ENCODE data around the gene SEC14L5. TPM values are rescaled to one million over a fixed set of nuclear protein-coding genes. Genes with fewer than 3 reads are reported as not detected.

SEC14L5 gene
- total and polyA plus RNA-seq, 8 donors, result 0.17 to 0.76 (median 0.39) TPM

DNA sequence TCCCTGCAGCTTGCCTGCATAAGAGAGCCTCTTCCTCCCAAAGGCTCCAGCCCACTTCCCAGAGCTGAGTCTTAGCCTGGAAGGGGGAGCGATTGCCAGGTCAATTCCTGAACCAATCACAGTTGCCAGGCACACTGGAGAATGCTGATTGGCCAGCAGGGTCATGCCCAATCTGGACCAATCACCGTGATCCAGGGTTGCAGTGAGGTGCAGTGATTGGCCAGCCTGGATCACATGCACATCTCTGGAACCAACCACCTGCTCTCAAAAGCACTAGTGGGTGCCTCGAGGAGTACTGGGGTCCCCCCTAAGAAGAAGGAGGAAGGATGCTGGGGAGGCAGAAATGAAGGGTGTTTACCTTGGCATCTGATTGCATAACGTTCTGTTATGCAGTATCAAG lies 57.2 kb downstream of the SEC14L5 start:
- no peak for DNase-seq
- Histone ChIP-seq H3K27me3 (peaks cover 0 to 22% of the 10 kb centered on the region in 2 donors), H3K4me3 (no peak overlapping the region), H3K36me3 (no peaks in the 10 kb centered on the region), H3K27ac (no peak overlapping the region), H3K9me3 (no peaks in the 10 kb centered on the region), H3K4me1 (no peaks in the 10 kb centered on the region)
- TF ChIP-seq, protein P1, sequence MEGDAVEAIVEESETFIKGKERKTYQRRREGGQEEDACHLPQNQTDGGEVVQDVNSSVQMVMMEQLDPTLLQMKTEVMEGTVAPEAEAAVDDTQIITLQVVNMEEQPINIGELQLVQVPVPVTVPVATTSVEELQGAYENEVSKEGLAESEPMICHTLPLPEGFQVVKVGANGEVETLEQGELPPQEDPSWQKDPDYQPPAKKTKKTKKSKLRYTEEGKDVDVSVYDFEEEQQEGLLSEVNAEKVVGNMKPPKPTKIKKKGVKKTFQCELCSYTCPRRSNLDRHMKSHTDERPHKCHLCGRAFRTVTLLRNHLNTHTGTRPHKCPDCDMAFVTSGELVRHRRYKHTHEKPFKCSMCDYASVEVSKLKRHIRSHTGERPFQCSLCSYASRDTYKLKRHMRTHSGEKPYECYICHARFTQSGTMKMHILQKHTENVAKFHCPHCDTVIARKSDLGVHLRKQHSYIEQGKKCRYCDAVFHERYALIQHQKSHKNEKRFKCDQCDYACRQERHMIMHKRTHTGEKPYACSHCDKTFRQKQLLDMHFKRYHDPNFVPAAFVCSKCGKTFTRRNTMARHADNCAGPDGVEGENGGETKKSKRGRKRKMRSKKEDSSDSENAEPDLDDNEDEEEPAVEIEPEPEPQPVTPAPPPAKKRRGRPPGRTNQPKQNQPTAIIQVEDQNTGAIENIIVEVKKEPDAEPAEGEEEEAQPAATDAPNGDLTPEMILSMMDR (IDR thresholded peaks at IDR 0.05), result no peak
- ATAC-seq, result no peak
- intact Hi-C loops (cut with DNase I), result no loop called here

DNA sequence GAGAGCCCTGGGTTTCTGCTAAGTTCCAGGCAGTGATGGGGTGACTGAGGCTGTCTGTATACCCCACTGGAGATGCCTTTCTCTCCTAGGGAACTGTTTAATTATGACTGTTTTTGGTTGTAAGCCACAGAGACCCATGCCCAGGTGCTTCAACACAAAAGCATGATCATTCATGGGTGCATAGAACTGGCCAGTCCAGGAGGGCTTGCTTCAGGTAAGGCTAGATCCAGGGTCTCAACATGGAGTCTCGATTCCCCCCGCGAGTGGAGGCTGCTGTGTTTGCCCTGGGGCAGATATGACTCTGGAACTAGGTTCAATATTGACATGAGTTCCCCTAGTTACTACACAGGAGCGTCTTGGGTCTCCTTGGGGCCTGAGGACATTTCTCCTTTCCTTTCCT lies 57.8 kb downstream of the SEC14L5 start:
- ATAC-seq (no peak), DNase-seq (no peak)
- Histone ChIP-seq H3K4me1 (no peaks in the 10 kb centered on the region), H3K27me3 (peaks cover 0 to 16% of the 10 kb centered on the region in 2 donors), H3K9me3 (no peaks in the 10 kb centered on the region), H3K27ac (no peak overlapping the region), H3K4me3 (no peak overlapping the region), H3K36me3 (no peaks in the 10 kb centered on the region)
- intact Hi-C loops (cut with DNase I), result no loop called here
- TF ChIP-seq, protein P1 (IDR thresholded peaks at IDR 0.05), result no peak

DNA sequence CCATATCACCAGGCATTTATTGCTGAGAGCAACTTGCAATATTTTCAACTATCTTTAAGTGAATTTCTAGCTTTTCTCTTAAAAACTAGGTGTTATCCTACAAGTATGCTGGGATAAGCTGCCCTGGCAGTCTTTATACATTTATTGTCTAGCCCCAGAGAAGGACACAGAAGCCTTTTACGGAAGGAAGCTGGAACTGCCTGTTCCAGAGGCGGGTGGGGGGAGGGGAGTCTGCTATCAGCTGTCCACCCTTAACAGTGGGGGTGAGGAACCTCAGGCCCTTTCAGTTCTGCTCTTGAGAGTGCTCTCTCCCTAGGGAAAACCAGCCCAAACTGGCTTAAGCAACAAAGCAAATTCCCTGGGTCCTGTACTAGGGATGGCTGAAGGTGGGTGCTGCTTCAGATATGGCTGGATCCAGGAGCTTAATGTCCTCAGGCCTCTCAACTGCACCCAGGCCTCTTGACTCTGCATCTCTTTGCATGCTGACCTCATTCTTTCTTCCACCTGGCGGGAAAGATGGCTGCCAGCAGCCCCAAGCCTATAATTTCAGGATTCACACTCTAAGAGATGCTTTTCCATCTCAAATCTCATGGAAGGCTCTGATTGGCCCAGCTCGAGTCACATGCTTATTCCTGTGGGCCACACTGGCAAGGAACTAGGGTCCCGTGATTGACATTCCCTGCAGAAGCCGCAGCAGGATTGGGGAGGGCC lies 59.0 kb downstream of the SEC14L5 start:
- no peak for DNase-seq
- intact Hi-C loops (cut with DNase I), result no loop called here
- no peak overlapping the region for H3K27ac ChIP-seq
- H3K9me3 ChIP-seq, result no peaks in the 10 kb centered on the region
- no peak for ATAC-seq
- TF ChIP-seq, protein P1 (IDR thresholded peaks at IDR 0.05), result no peak
- no peak overlapping the region for H3K4me3 ChIP-seq
- H3K36me3 ChIP-seq, result no peaks in the 10 kb centered on the region
- H3K27me3 ChIP-seq, result peaks cover 0 to 5% of the 10 kb centered on the region in 2 donors
- no peaks in the 10 kb centered on the region for H3K4me1 ChIP-seq

DNA sequence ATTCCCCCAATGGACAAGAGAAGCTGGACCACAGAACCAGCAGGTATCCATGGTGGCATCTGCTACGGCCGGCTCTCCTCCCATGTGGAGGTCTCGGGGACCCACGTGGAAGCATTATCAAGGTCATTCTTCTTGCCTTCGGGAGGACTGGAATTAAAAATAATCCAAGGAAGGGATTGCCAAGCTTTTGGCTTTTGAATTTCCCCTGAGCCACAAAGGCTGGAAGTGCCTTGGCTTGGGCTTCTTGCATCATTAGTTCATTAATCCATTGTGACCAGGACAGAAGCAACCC lies 59.5 kb downstream of the SEC14L5 start:
- intact Hi-C loops (cut with DNase I), result no loop called here
- no peak overlapping the region for H3K4me3 ChIP-seq
- TF ChIP-seq, protein P1 (IDR thresholded peaks at IDR 0.05), result no peak
- DNase-seq (no peak), ATAC-seq (no peak)
- H3K27me3 ChIP-seq, result peaks cover 0 to under 1% of the 10 kb centered on the region in 2 donors
- H3K9me3 ChIP-seq, result no peaks in the 10 kb centered on the region
- H3K27ac ChIP-seq, result no peak overlapping the region
- no peaks in the 10 kb centered on the region for H3K36me3 ChIP-seq
- H3K4me1 ChIP-seq, result no peaks in the 10 kb centered on the region

DNA sequence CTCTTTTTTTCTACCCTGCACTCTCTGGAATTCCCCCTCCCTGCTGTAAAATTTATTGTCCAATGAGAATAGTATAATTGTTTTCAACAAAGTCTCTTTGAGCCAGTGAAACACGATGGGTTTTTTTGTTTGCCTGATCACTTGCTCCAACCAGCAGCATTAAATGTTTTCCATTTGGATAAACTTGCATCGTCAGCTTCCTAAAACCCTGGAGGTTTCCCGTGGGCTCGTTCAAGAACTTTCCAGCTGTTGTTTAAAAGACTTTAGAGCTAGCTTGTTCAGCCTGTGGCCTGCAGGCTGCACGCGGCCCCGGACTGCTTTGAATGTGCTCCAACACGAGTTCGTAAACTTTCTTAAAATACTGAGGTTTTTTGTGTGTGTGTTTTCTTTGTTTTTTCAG lies 60.7 kb downstream of the SEC14L5 start:
- Histone ChIP-seq H3K4me3 (no peak overlapping the region), H3K27me3 (no peaks in the 10 kb centered on the region), H3K36me3 (no peaks in the 10 kb centered on the region), H3K27ac (peak overlapping the region in 1 of 2 donors; percentile 41), H3K9me3 (no peaks in the 10 kb centered on the region), H3K4me1 (no peaks in the 10 kb centered on the region)
- intact Hi-C loops (cut with DNase I), result no loop called here
- TF ChIP-seq, protein P1 (IDR thresholded peaks at IDR 0.05), result no peak
- DNase-seq, result peak in 1 of 4 donors; percentile 60
- peak; percentile 44 for ATAC-seq
